ENCODE results near the gene MSGN1. TPM values are rescaled to one million over a fixed set of nuclear protein-coding genes. Genes with fewer than 3 reads are reported as not detected.

MSGN1 gene
- total RNA-seq, 2 donors from 2014 or later = not detected

DNA sequence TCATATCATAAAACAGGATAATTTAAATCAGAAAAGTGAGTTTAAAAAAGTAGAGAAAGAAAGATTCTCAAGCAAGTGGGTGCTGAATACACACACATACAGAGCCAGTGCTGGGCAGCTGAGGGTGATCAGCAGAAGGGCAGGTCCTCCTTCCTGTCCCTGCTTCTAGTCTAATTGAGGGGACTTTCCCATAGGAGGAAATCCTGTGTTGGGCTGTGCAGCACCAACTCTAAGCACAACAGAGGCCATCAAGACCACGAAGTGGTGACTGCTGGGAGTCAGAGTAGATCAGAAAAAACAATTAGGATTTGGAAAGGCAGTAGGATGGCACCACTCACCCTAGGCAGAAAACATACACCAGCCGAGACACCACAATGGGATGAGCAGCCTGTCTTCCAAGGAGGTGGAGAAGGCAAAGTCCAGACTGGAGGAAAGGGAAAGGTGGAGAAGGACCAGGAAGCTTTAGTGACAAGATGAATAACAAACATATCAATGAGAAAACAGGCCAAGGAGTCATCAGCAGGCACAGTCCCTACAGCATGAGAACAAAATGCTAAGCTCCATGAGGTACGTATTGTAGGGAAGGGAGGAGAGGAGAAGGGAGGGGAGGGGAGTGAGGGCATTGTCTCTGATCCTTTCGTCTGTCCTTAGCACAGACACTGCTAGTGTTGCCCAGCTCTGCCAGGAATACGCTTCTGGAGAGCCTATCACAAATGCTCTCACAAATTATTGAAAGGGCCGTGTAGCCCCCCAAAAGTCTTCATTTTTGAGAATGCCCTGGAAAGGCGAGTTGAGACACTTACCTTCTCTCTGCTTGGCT, 16.7 kb upstream of the MSGN1 start:
- H3K4me1 ChIP-seq = no peaks in the 10 kb centered on the region
- TF ChIP-seq, protein P1, sequence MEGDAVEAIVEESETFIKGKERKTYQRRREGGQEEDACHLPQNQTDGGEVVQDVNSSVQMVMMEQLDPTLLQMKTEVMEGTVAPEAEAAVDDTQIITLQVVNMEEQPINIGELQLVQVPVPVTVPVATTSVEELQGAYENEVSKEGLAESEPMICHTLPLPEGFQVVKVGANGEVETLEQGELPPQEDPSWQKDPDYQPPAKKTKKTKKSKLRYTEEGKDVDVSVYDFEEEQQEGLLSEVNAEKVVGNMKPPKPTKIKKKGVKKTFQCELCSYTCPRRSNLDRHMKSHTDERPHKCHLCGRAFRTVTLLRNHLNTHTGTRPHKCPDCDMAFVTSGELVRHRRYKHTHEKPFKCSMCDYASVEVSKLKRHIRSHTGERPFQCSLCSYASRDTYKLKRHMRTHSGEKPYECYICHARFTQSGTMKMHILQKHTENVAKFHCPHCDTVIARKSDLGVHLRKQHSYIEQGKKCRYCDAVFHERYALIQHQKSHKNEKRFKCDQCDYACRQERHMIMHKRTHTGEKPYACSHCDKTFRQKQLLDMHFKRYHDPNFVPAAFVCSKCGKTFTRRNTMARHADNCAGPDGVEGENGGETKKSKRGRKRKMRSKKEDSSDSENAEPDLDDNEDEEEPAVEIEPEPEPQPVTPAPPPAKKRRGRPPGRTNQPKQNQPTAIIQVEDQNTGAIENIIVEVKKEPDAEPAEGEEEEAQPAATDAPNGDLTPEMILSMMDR (IDR thresholded peaks at IDR 0.05) = no peak

DNA sequence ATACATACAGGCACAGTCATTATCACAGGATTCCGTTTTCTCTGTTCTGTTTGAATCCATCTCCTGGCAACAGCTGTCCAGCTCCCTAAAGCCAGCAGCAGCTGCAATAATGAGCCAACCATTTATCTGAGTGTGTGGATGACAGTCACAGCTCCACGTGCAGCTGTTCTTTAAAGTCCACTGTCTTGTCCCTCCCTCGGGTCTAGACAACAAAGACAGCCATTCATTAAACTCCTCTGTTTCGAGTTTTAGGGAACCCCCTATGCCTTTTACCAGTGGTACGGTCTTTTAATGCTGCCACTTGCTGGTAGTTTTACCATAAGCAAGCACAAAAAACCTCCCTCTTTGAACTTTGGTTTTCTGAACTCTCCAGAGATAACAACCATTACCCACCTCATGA, 16.0 kb upstream of the MSGN1 start:
- TF ChIP-seq, protein P1 (IDR thresholded peaks at IDR 0.05) = no peak
- intact Hi-C loops (cut with DNase I) = no loop called here
- no peaks in the 10 kb centered on the region for H3K4me1 ChIP-seq

More for the DNA sequence above, 16.7 kb upstream of the MSGN1 start:
- Histone ChIP-seq H3K9ac (ENCODE audit: low read depth in 2 of 2, low read length in 2 of 2) (no peak overlapping the region), H3K27me3 (no peaks in the 10 kb centered on the region), H3K4me3 (no peak overlapping the region), H3K27ac (no peak overlapping the region), H3K9me3 (no peaks in the 10 kb centered on the region), H3K36me3 (no peaks in the 10 kb centered on the region)
- intact Hi-C loops (cut with DNase I) = no loop called here
- DNase-seq = no peak

DNA sequence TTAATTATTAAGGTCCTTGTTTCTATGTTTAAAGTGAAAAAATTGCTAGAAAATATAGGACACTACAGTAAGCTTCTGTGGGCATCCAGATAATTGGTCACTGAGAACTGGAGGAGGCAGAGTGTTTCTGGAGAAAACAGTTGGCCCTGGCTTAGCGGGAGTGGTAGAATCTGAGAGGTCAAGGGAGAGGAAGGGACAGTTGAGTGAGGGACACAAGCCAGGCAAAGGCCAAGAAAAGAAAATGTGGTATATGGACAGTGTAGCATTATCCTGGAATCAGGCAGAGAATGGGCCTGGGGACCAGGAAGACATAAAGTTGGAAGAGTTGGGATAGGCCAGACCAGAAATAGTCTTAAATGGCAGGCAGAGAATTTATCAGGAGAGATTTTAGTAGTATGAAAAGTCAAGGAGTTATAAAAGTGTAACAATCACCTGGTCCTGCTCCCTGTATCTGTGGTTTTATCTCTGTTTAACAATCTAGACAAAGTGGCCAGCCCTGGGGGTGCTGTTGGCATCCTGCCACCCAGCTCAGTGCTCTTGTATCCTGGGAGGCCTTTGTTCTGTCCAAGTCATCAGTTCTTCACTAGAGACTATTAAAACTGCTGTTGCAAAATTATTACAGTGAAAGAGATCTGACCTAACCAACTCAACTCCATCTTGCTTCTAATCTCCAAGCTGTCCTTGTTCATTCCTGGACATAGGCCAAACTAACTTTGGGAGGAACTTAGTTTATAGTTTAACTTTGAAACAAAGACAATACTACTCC, 15.4 kb upstream of the MSGN1 start:
- Histone ChIP-seq H3K9me3 (no peaks in the 10 kb centered on the region), H3K27me3 (no peaks in the 10 kb centered on the region), H3K36me3 (no peaks in the 10 kb centered on the region), H3K4me3 (no peak overlapping the region), H3K27ac (no peak overlapping the region), H3K4me1 (no peaks in the 10 kb centered on the region), H3K9ac (ENCODE audit: low read depth in 2 of 2, low read length in 2 of 2) (no peak overlapping the region)
- DNase-seq = peak; percentile 53
- TF ChIP-seq, protein P1 (IDR thresholded peaks at IDR 0.05) = no peak
- intact Hi-C loops (cut with DNase I) = no loop called here

More for the DNA sequence above, 16.0 kb upstream of the MSGN1 start:
- Histone ChIP-seq H3K4me3 (no peak overlapping the region), H3K9ac (ENCODE audit: low read depth in 2 of 2, low read length in 2 of 2) (no peak overlapping the region), H3K27me3 (no peaks in the 10 kb centered on the region), H3K27ac (no peak overlapping the region), H3K9me3 (no peaks in the 10 kb centered on the region), H3K36me3 (no peaks in the 10 kb centered on the region)
- no peak for DNase-seq

DNA sequence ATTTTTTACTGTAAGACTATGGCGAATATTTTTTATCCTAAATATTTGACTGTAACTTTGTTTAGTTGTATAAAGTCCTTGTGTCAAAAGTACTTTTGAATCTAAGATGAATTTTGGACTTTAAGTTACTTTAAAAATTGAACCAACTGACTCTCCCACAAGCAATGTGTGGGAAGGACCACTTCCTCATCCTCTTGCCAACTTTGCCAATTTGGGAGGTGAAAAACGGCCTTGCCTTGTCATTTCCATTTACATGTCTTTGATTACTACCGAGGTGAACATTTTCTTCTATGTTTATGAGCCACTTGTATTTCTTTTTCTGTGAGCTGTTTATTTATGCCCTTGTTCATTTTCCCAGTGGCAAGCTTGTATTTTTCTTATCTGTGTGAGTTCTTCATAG, 12.8 kb upstream of the MSGN1 start:
- Histone ChIP-seq H3K4me3 (no peak overlapping the region), H3K4me1 (no peaks in the 10 kb centered on the region), H3K27me3 (no peaks in the 10 kb centered on the region), H3K9me3 (no peaks in the 10 kb centered on the region), H3K27ac (no peak overlapping the region), H3K36me3 (no peaks in the 10 kb centered on the region), H3K9ac (ENCODE audit: low read depth in 2 of 2, low read length in 2 of 2) (no peak overlapping the region)
- TF ChIP-seq, protein P1 (IDR thresholded peaks at IDR 0.05) = no peak
- intact Hi-C loops (cut with DNase I) = no loop called here
- DNase-seq = no peak

DNA sequence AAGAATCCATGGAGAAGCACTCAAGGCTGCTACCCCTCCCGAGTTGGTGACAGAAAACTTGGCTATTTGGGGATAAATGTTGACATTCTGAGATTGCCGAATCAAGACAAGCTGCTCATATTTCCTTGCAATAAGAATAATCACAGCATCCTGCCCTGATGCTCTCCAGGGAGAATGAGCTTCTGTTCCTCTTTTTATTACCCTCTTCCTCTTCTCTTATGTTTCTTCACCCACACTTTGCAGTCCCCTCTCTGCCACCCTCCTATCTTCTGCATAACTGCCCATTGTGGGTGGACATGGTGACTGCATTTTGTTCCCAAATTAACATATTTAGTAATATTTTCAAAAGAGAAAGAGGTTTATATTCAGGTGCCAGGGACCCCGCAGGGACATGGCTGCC, 11.9 kb upstream of the MSGN1 start:
- TF ChIP-seq, protein P1 (IDR thresholded peaks at IDR 0.05) = no peak
- H3K9ac ChIP-seq (ENCODE audit: low read depth in 2 of 2, low read length in 2 of 2) = no peak overlapping the region
- H3K4me3 ChIP-seq = no peak overlapping the region
- no peaks in the 10 kb centered on the region for H3K27me3 ChIP-seq
- H3K36me3 ChIP-seq = no peaks in the 10 kb centered on the region
- no peaks in the 10 kb centered on the region for H3K9me3 ChIP-seq
- intact Hi-C loops (cut with DNase I) = no loop called here
- no peak overlapping the region for H3K27ac ChIP-seq
- no peaks in the 10 kb centered on the region for H3K4me1 ChIP-seq
- DNase-seq = no peak

All from colonic mucosa (tissue), 4 donors.